GM12875 (cell line): ENCODE measurements around the gene UTP15.

ENCODE experiments used
- H3K4me3 ChIP-seq: one replicate; pipeline ENCODE4 v1.5.1; 2011; ENCODE audit warnings: low read depth, low read length, control low read depth
- CTCF ChIP-seq: IDR thresholded peaks from 2 replicates; pipeline ENCODE4 v1.5.1; 2011; ENCODE audit warnings: low read depth, mild to moderate bottlenecking, control low read depth, inconsistent platforms, low read length, moderate library complexity, borderline replicate concordance; ENCODE audit not compliant: insufficient read depth

UTP15 gene

GRCh38 chr5:73565139-73565968, at the start of gene UTP15, which contains the start of gene ANKRA2:
TSS of gene UTP15 (plus strand) at chr5:73565743. CDS start at chr5:73567345, 1,602 bp downstream.
TSS of gene ANKRA2 (minus strand) at chr5:73565639. CDS start at chr5:73562881, 2,758 bp downstream.
- TF ChIP-seq CTCF, result no peak
- H3K4me3 ChIP-seq, result peak within 1 kb of the TSS; percentile 78

- peak; percentile 80 for TF ChIP-seq CTCF
- no peak overlapping the region for H3K4me3 ChIP-seq
Measured at GRCh38 chr5:73519531-73520283, 45.8 kb upstream of the UTP15 start.

- no peak for TF ChIP-seq CTCF
- H3K4me3 ChIP-seq, result no peak overlapping the region
Measured at GRCh38 chr5:73522989-73523388, 42.6 kb upstream of the UTP15 start.

GRCh38 chr5:73523861-73524260, 41.7 kb upstream of the UTP15 start:
- TF ChIP-seq CTCF, result no peak
- H3K4me3 ChIP-seq, result no peak overlapping the region

- H3K4me3 ChIP-seq, result no peak overlapping the region
- TF ChIP-seq CTCF, result no peak
Measured at GRCh38 chr5:73525606-73526203, 39.8 kb upstream of the UTP15 start.

GRCh38 chr5:73528248-73528647, 37.3 kb upstream of the UTP15 start:
- H3K4me3 ChIP-seq, result no peak overlapping the region
- no peak for TF ChIP-seq CTCF
